H1 (cell line): Measurements from ENCODE around the gene SRPRB. TPM values are rescaled to one million over a fixed set of nuclear protein-coding genes. Genes with fewer than 3 reads are reported as not detected.

ENCODE experiments used
- CTCF ChIA-PET: fragments of 300-600 bp; sonication (Branson Sonifier 250); formaldehyde crosslinking; loops from one replicate; lab custom pipeline; 2021; ENCODE audit not compliant: partially characterized antibody; lab: Charles Lee
- POLR2A ChIA-PET: fragments of 300-600 bp; sonication (Branson Sonifier 250); formaldehyde crosslinking; loops from one replicate; lab custom pipeline; 2021; ENCODE audit warnings: inconsistent platforms; ENCODE audit not compliant: partially characterized antibody; lab: Charles Lee
- DNase-seq, 2 experiments: peaks; one replicate each; pipeline versions ENCODE4 v3.0.0 to v3.0.0-alpha.2; 2010 to 2022; ENCODE audit warnings: low spot score in 2 of 2, low read depth in 1 of 2, mixed read lengths in 1 of 2
- FAIRE-seq: peaks from 2 replicates; lab custom pipeline; 2011; peaks lifted over from hg19 to GRCh38; lab: Jason Lieb, UNC
- H2AFZ ChIP-seq: 2 replicates; pipeline ENCODE4 v1.8.1; 2012; ENCODE audit warnings: low read length, inconsistent platforms
- H2AK5ac ChIP-seq: 2 replicates; pipeline ENCODE4 v1.6.1; 2013; ENCODE audit warnings: low read depth, low read length
- H2BK120ac ChIP-seq: replicated peaks from 2 replicates; pipeline ENCODE3; 2013; ENCODE audit warnings: low read depth, low read length, inconsistent platforms
- H2BK12ac ChIP-seq: 2 replicates; pipeline ENCODE4 v1.6.1; 2013; ENCODE audit warnings: low read depth, low read length
- H2BK15ac ChIP-seq: 2 replicates; pipeline ENCODE4 v1.6.1; 2013; ENCODE audit warnings: low read length
- H2BK20ac ChIP-seq: 2 replicates; pipeline ENCODE4 v1.6.1; 2013; ENCODE audit warnings: low read length
- H2BK5ac ChIP-seq: 2 replicates; pipeline ENCODE4 v1.6.1; 2013; ENCODE audit warnings: low read depth, low read length
- H3K14ac ChIP-seq: 2 replicates; pipeline ENCODE4 v1.6.1; 2013; ENCODE audit warnings: inconsistent platforms; ENCODE audit not compliant: insufficient read length
- H3K18ac ChIP-seq: 2 replicates; pipeline ENCODE4 v1.6.1; 2013; ENCODE audit warnings: low read length; ENCODE audit errors: extremely low read depth
- H3K23ac ChIP-seq: 2 replicates; pipeline ENCODE4 v1.6.1; 2013; ENCODE audit warnings: inconsistent platforms; ENCODE audit not compliant: insufficient read length
- H3K23me2 ChIP-seq: 2 replicates; pipeline ENCODE4 v1.6.1; 2013; ENCODE audit warnings: low read depth, low read length
- H3K27ac ChIP-seq: 2 replicates; pipeline ENCODE4 v1.6.1; 2011; ENCODE audit warnings: low read depth, low read length, inconsistent platforms
- H3K27me3 ChIP-seq, 4 experiments: replicated peaks in 1 of 4; 1 replicate in 1 of 4; 2 replicates in 3 of 4; pipeline versions ENCODE4 v1.6.1 to v1.8.1; 2011 to 2013; ENCODE audit warnings: low read length in 3 of 4, mild to moderate bottlenecking in 3 of 4, inconsistent platforms in 2 of 4, mixed read lengths in 2 of 4, moderate library complexity in 1 of 4; ENCODE audit not compliant: control insufficient read depth in 3 of 4, insufficient read depth in 3 of 4; ENCODE audit errors: extremely low read depth in 1 of 4
- H3K36me3 ChIP-seq, 4 experiments: 2 replicates each; pipeline versions ENCODE4 v1.6.1 to v1.8.1; 2011 to 2013; ENCODE audit warnings: mild to moderate bottlenecking in 4 of 4, low read length in 3 of 4, moderate library complexity in 2 of 4, control low read depth in 1 of 4, inconsistent platforms in 1 of 4; ENCODE audit not compliant: insufficient read depth in 4 of 4, control insufficient read depth in 2 of 4
- H3K4ac ChIP-seq: replicated peaks from 2 replicates; pipeline ENCODE3; 2013; ENCODE audit warnings: low read length, low read depth, mixed read lengths, inconsistent platforms; ENCODE audit not compliant: insufficient read length
- H3K4me1 ChIP-seq, 4 experiments: replicated peaks in 1 of 4; 1 replicate in 1 of 4; 2 replicates in 3 of 4; pipeline versions ENCODE4 v1.6.1 to v1.8.1; 2011 to 2013; ENCODE audit warnings: low read length in 3 of 4, inconsistent platforms in 2 of 4, mixed read lengths in 1 of 4; ENCODE audit not compliant: insufficient read depth in 4 of 4, control insufficient read depth in 3 of 4
- H3K4me2 ChIP-seq, 2 experiments: 2 replicates each; pipeline versions ENCODE4 v1.6.1 to v1.8.1; 2011 to 2013; ENCODE audit warnings: low read depth in 2 of 2, low read length in 2 of 2, control low read depth in 1 of 2, inconsistent platforms in 1 of 2, mild to moderate bottlenecking in 1 of 2; ENCODE audit not compliant: insufficient read depth in 1 of 2
- H3K4me3 ChIP-seq, 4 experiments: fragments of 200-600, 300-600 bp in 1 of 4; sonication (generic), shearing (Covaris generic), sonication (Bioruptor Twin) in 1 of 4; 2 replicates each; pipeline versions ENCODE4 v1.5.1 to v1.8.1; 2011 to 2016; ENCODE audit warnings: low read length in 4 of 4, low read depth in 3 of 4, control low read depth in 2 of 4, inconsistent platforms in 2 of 4, mild to moderate bottlenecking in 2 of 4, mixed read lengths in 1 of 4, moderate library complexity in 1 of 4; ENCODE audit not compliant: insufficient read depth in 2 of 4; ENCODE audit errors: extremely low read depth in 1 of 4
- H3K56ac ChIP-seq: replicated peaks from 2 replicates; pipeline ENCODE3; 2013; ENCODE audit warnings: low read depth, mild to moderate bottlenecking, mixed read lengths, low read length, inconsistent platforms; ENCODE audit not compliant: insufficient read length
- H3K79me1 ChIP-seq: 2 replicates; pipeline ENCODE4 v1.6.1; 2013; ENCODE audit warnings: low read depth, low read length, control low read depth
- H3K79me2 ChIP-seq, 2 experiments: 2 replicates each; pipeline versions ENCODE4 v1.6.1 to v1.8.1; 2012 to 2013; ENCODE audit warnings: low read length in 2 of 2, mild to moderate bottlenecking in 2 of 2, inconsistent platforms in 1 of 2; ENCODE audit not compliant: insufficient read depth in 2 of 2, control insufficient read depth in 1 of 2
- H3K9ac ChIP-seq, 4 experiments: replicated peaks in 1 of 4; 1 replicate in 1 of 4; 2 replicates in 3 of 4; pipeline versions ENCODE4 v1.6.1 to v1.8.1; 2011 to 2013; ENCODE audit warnings: low read depth in 3 of 4, low read length in 3 of 4, control low read depth in 2 of 4, mild to moderate bottlenecking in 2 of 4, moderate library complexity in 2 of 4, inconsistent platforms in 1 of 4; ENCODE audit errors: extremely low read depth in 1 of 4
- H3K9me3 ChIP-seq, 2 experiments: 2 replicates each; pipeline versions ENCODE4 v1.6.1 to v1.8.1; 2012 to 2013; ENCODE audit warnings: mild to moderate bottlenecking in 2 of 2, moderate library complexity in 2 of 2, control low read depth in 1 of 2, inconsistent platforms in 1 of 2, low read depth in 1 of 2, low read length in 1 of 2, mixed read lengths in 1 of 2; ENCODE audit not compliant: insufficient read depth in 2 of 2
- H4K20me1 ChIP-seq, 2 experiments: replicated peaks in 1 of 2; 2 replicates each; pipeline versions ENCODE3 to v1.8.1; 2011 to 2013; ENCODE audit warnings: inconsistent platforms in 2 of 2, low read length in 2 of 2, mild to moderate bottlenecking in 1 of 2; ENCODE audit not compliant: insufficient read depth in 2 of 2, control insufficient read depth in 1 of 2
- H4K5ac ChIP-seq: 2 replicates; pipeline ENCODE4 v1.6.1; 2013; ENCODE audit warnings: low read length, low read depth, mixed read lengths, inconsistent platforms; ENCODE audit not compliant: insufficient read length
- H4K8ac ChIP-seq: 2 replicates; pipeline ENCODE4 v1.8.0; 2013; ENCODE audit warnings: mild to moderate bottlenecking, moderate library complexity, low read length, inconsistent platforms; ENCODE audit not compliant: insufficient read depth; ENCODE audit errors: extremely low read depth
- H4K91ac ChIP-seq: replicated peaks from 2 replicates; pipeline ENCODE3; 2013; ENCODE audit warnings: low read length, mixed read lengths, inconsistent platforms; ENCODE audit not compliant: insufficient read length
- CBX5 ChIP-seq: fragments of 300-800, 300-1000 bp; sonication (generic); IDR thresholded peaks from 2 replicates; pipeline ENCODE4 v1.7.1; 2016; ENCODE audit warnings: antibody characterized with exemption, low read length, low read depth
- CBX8 ChIP-seq: fragments of 300-800, 300-1000 bp; sonication (generic); IDR thresholded peaks from 2 replicates; pipeline ENCODE4 v1.7.1; 2016; ENCODE audit warnings: low read depth, low read length, borderline replicate concordance
- CTBP2 ChIP-seq: IDR thresholded peaks from 2 replicates; pipeline ENCODE4 v1.7.0; 2011; ENCODE audit warnings: borderline replicate concordance, mild to moderate bottlenecking, moderate library complexity, mixed read lengths, low read length; ENCODE audit not compliant: insufficient read depth, insufficient read length
- RAD21 ChIP-seq, 2 experiments: IDR thresholded peaks in 1 of 2; conservative IDR thresholded peaks in 1 of 2; 2 replicates each; pipeline ENCODE4 v1.6.1; 2011; ENCODE audit warnings: low read depth in 2 of 2, low read length in 2 of 2, improper control_type of control experiment in 1 of 2, inconsistent platforms in 1 of 2, mild to moderate bottlenecking in 1 of 2, moderate library complexity in 1 of 2
- RBBP5 ChIP-seq: IDR thresholded peaks from 2 replicates; pipeline ENCODE4 v1.7.1; 2012; ENCODE audit warnings: low read depth, mild to moderate bottlenecking, inconsistent platforms, low read length, moderate library complexity, borderline replicate concordance
- RNF2 ChIP-seq: fragments of 200-900, 300-1000 bp; sonication (generic); IDR thresholded peaks from 2 replicates; pipeline ENCODE4 v1.7.1; 2016; ENCODE audit warnings: borderline replicate concordance, low read depth, mild to moderate bottlenecking, antibody characterized with exemption, low read length; ENCODE audit not compliant: poor library complexity, severe bottlenecking; ENCODE audit errors: missing control alignments
- WGBS, 2 experiments: shearing (Covaris generic) in 1 of 2; methylation state at CpG; one replicate each; pipeline versions ENCODE4 v1.1.6 to v1.1.7; 2013 to 2015; ENCODE audit warnings: low lambda C conversion rate in 2 of 2, mixed read lengths in 2 of 2, inconsistent platforms in 1 of 2, low coverage in 1 of 2, missing lambda C conversion rate in 1 of 2; ENCODE audit not compliant: insufficient replicate concordance in 2 of 2, insufficient coverage in 1 of 2, insufficient read length in 1 of 2; ENCODE audit errors: extremely low coverage in 1 of 2, missing lambda C conversion rate in 1 of 2; 5-methylcytosine and 5-hydroxymethylcytosine counted together
- polyA plus RNA-seq, 7 experiments: library from polyadenylated mRNA; depleted of rRNA in 3 of 7; stranded (reverse) in 5 of 7; unstranded in 2 of 7; fragments of >200 nt in 5 of 7; fragments of 200-250 nt in 2 of 7; gene quantifications; 1 replicate in 5 of 7; 2 replicates in 1 of 7; 4 replicates in 1 of 7; pipeline versions ENCODE4 v1.2.1 to v1.2.3, GENCODE V29; 2011 to 2013; ENCODE audit warnings: missing spikeins in 2 of 7, mixed read lengths in 2 of 7
- total RNA-seq: library from RNA; stranded (reverse); fragmentation: NEBNext Ultra II Directional; extraction: Animal tissue kit (Norgen Biotek cat#: 25700); gene quantifications from 2 replicates; pipeline ENCODE4 v1.2.1, GENCODE V29; 2021
- TF ChIP-seq, protein P1 (sequence below): IDR thresholded peaks from 2 replicates; pipeline ENCODE4 v1.6.1; 2012; ENCODE audit warnings: inconsistent platforms
- TF ChIP-seq, protein P2 (sequence below): IDR thresholded peaks from 2 replicates; pipeline ENCODE4 v1.6.1; 2011; ENCODE audit warnings: low read depth, mild to moderate bottlenecking, low read length; ENCODE audit not compliant: insufficient read depth

SRPRB gene
- total and polyA plus RNA-seq, 2 of the 8 experiments (the other 6 are each of a cell fraction or from before 2014, with no cell fraction given) = 15.9 to 49.8 TPM

DNA sequence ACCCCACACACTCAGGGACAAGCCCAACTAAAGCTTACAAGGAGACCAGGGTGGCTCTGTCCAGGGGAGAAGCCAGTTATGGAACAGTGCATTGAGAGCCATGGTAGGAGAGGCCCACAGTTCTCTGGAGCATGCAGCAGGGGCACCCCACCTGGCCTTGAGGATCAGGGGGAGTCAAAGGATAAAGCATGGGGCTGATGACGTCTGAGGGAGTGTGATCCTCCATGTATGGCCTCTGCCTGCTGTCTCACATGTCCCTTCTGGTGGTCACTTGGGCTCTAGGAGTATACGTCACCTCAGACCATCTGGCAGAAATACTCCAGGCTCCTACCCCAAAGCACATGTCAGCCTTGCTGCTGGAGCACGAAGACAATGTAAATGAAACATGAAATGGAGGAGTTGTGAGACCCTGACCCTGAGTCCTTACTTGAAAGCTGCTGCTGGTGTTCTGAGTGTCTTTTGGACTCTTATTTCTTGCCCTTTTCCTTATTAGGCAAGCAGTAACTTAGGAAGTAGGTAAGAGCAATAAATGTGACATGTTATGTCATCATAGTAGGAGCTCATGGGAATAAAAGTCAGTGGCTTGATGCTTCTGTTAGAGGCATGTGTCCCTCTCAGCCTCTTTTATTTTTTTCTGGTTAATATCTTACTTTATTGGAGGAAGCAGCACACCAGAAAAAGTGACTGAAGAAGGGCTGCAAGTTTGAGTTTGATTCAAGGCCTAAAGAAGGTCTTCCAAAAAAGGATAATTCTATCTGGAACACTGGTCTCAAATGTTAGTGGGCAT is 15.5 kb downstream of the SRPRB start:
- H3K79me1 ChIP-seq = peaks cover 2% of the 10 kb centered on the region
- no peaks in the 10 kb centered on the region for H3K79me2 ChIP-seq
- ChIA-PET CTCF (interaction anchor here (0.8 to 6.0 kb wide), 7 partner anchors 10 to 391 kb away, joined by 3 to 75 read pairs (median 5); no protein-coding TSS in a partner anchor), POLR2A (interaction anchor here (1.2 to 1.6 kb wide), 3 partner anchors 12 to 75 kb away, joined by 3 to 4 read pairs (median 4); no protein-coding TSS in a partner anchor)
- H4K20me1 ChIP-seq = peaks cover 0 to 2% of the 10 kb centered on the region in 2 experiments
- H2BK120ac ChIP-seq = no peak overlapping the region
- WGBS, 2 experiments = 90% methylated on average over 3 of the region's 3 CpGs; no CpG with 5 or more reads in 1 of the 2 experiments
- H2BK20ac ChIP-seq = no peak overlapping the region
- H3K4me1 ChIP-seq = peaks cover 4 to 15% (median 7%) of the 10 kb centered on the region in 4 experiments; a peak in 5 of 7 replicates
- no peak overlapping the region for H2AK5ac ChIP-seq
- H4K8ac ChIP-seq = no peak overlapping the region
- H2BK12ac ChIP-seq = no peak overlapping the region
- DNase-seq = no peak
- no peak overlapping the region for H4K5ac ChIP-seq
- 0 out of 2 replicates have a peak overlapping the region, but pooled peaks have one; percentile 8 for H2BK5ac ChIP-seq
- H3K27ac ChIP-seq = no peak overlapping the region
- no peaks in the 10 kb centered on the region; the same call in 1 of the 2 replicates for H3K23me2 ChIP-seq
- H2AFZ ChIP-seq = no peak overlapping the region
- no peak overlapping the region for H2BK15ac ChIP-seq
- H3K27me3 ChIP-seq = no peaks in the 10 kb centered on the region
- no peak overlapping the region for H3K14ac ChIP-seq
- no peak overlapping the region for H4K91ac ChIP-seq
- peaks cover 13 to 52% (median 27%) of the 10 kb centered on the region in 4 experiments for H3K36me3 ChIP-seq
- no peak overlapping the region for H3K23ac ChIP-seq
- no peaks in the 10 kb centered on the region for H3K9me3 ChIP-seq
- no peak overlapping the region for H3K4me3 ChIP-seq
- H3K4ac ChIP-seq = no peak overlapping the region
- H3K18ac ChIP-seq = no peak overlapping the region
- H3K4me2 ChIP-seq = peak overlapping the region; percentile 17 to 25; a peak in 1 of 4 replicates
- H3K9ac ChIP-seq = no peak overlapping the region
- no peak overlapping the region for H3K56ac ChIP-seq
- FAIRE-seq = no peak
- TF ChIP-seq RNF2 (no peak), CBX5 (no peak), RAD21 (IDR thresholded peaks at IDR 0.05 in 1 of 2, conservative IDR thresholded peaks at IDR 0.05 in 1 of 2; ENCODE audit: low read depth in 2 of 2, low read length in 2 of 2) (no peak), RBBP5 (no peak), CBX8 (no peak), CTBP2 (no peak)
- TF ChIP-seq, protein P1, sequence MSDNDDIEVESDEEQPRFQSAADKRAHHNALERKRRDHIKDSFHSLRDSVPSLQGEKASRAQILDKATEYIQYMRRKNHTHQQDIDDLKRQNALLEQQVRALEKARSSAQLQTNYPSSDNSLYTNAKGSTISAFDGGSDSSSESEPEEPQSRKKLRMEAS = peak; percentile 58; the same call in 1 of the 2 replicates
- TF ChIP-seq, protein P2, sequence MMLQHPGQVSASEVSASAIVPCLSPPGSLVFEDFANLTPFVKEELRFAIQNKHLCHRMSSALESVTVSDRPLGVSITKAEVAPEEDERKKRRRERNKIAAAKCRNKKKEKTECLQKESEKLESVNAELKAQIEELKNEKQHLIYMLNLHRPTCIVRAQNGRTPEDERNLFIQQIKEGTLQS = no peak
